ENCODE results near the gene CAMKK2.

CAMKK2 gene

GRCh38 chr12:121238604-121239350 is 57.7 kb downstream of the CAMKK2 start:
- no peak for DNase-seq (ENCODE audit: low read depth)
- TF ChIP-seq CTCF (IDR thresholded peaks at IDR 0.05; ENCODE audit: insufficient read depth, low read depth, low read length, missing control alignments) = no peak
- H3K4me3 ChIP-seq (ENCODE audit: low read depth, low read length) = no peak overlapping the region

GRCh38 chr12:121238086-121238485 is 58.4 kb downstream of the CAMKK2 start:
- TF ChIP-seq CTCF (IDR thresholded peaks at IDR 0.05; ENCODE audit: insufficient read depth, low read depth, low read length, missing control alignments) = no peak
- no peak for DNase-seq (ENCODE audit: low read depth)
- H3K4me3 ChIP-seq (ENCODE audit: low read depth, low read length) = no peak overlapping the region

- no peak for TF ChIP-seq CTCF (IDR thresholded peaks at IDR 0.05; ENCODE audit: insufficient read depth, low read depth, low read length, missing control alignments)
- DNase-seq (ENCODE audit: low read depth) = no peak
- no peak overlapping the region for H3K4me3 ChIP-seq (ENCODE audit: low read depth, low read length)
These were observed 59.1 kb downstream of the CAMKK2 start for GRCh38 chr12:121237415-121237814.

- DNase-seq (ENCODE audit: low read depth) = no peak
- no peak overlapping the region for H3K4me3 ChIP-seq (ENCODE audit: low read depth, low read length)
- no peak for TF ChIP-seq CTCF (IDR thresholded peaks at IDR 0.05; ENCODE audit: insufficient read depth, low read depth, low read length, missing control alignments)
These were observed 59.7 kb downstream of the CAMKK2 start for GRCh38 chr12:121236776-121237175.

- H3K4me3 ChIP-seq (ENCODE audit: low read depth, low read length) = no peak overlapping the region
- no peak for DNase-seq (ENCODE audit: low read depth)
- no peak for TF ChIP-seq CTCF (IDR thresholded peaks at IDR 0.05; ENCODE audit: insufficient read depth, low read depth, low read length, missing control alignments)
These were observed 62.9 kb downstream of the CAMKK2 start for GRCh38 chr12:121233628-121234020.

- DNase-seq (ENCODE audit: low read depth) = no peak
- H3K4me3 ChIP-seq (ENCODE audit: low read depth, low read length) = no peak overlapping the region
- no peak for TF ChIP-seq CTCF (IDR thresholded peaks at IDR 0.05; ENCODE audit: insufficient read depth, low read depth, low read length, missing control alignments)
These were observed 63.4 kb downstream of the CAMKK2 start for GRCh38 chr12:121232977-121233627.
